ENCODE measurements around the gene LRCOL1. TPM values are rescaled to one million over a fixed set of nuclear protein-coding genes. Genes with fewer than 3 reads are reported as not detected.

LRCOL1 gene
- total RNA-seq, 1 experiment from 2014 or later: not detected

- no TSS peak for BruUV-seq (replicated peaks)
- in situ Hi-C loops (cut with HindIII; ENCODE audit: low pct_unique_long_range_greater_than_20kb, low sequenced_read_pairs) (no loop called here), intact Hi-C loops (cut with micrococcal nuclease; ENCODE audit: unreplicated experiment) (no loop called here)
- H3K4me3 ChIP-seq (ENCODE audit: low read depth in 2 of 2, low read length in 2 of 2): no peak overlapping the region
- no peaks in the 10 kb centered on the region for H3K27me3 ChIP-seq (ENCODE audit: control insufficient read depth, insufficient read depth, low read length)
- POLR2A ChIA-PET: no interaction called here
- CTCF ChIA-PET: no interaction called here
- ATAC-seq (no peak), DNase-seq (ENCODE audit: low read depth, low spot score) (no peak)
- no peaks in the 10 kb centered on the region for H3K9me3 ChIP-seq (ENCODE audit: control insufficient read depth, insufficient read depth, low read depth, low read length)
- no peak for TF ChIP-seq CTCF (IDR thresholded peaks at IDR 0.05)
- no peak for TF ChIP-seq SIN3A (IDR thresholded peaks at IDR 0.05; ENCODE audit: borderline replicate concordance, insufficient read depth, low read depth, low read length)
- TF ChIP-seq TCF7L2 (IDR thresholded peaks at IDR 0.05; ENCODE audit: low read depth, low read length): no peak
- no peak for TF ChIP-seq POLR2AphosphoS5 (IDR thresholded peaks at IDR 0.05; ENCODE audit: low read depth, low read length)
- TF ChIP-seq REST (IDR thresholded peaks at IDR 0.05; ENCODE audit: insufficient read depth in 1 of 2, low read depth in 2 of 2, low read length in 1 of 2): no peak
- H3K36me3 ChIP-seq (ENCODE audit: control insufficient read depth, insufficient read depth, low read length): no peaks in the 10 kb centered on the region
- no peak overlapping the region for H3K27ac ChIP-seq (ENCODE audit: low read length)
- peaks cover 13% of the 10 kb centered on the region for H3K4me1 ChIP-seq (ENCODE audit: control insufficient read depth, insufficient read depth, low read length)
Measured at GRCh38 chr12:132565365-132565764, 45.0 kb downstream of the LRCOL1 start.

- Histone ChIP-seq H3K4me1 (ENCODE audit: control insufficient read depth, insufficient read depth, low read length) (peaks cover 13% of the 10 kb centered on the region), H3K27ac (ENCODE audit: low read length) (no peak overlapping the region), H3K27me3 (ENCODE audit: control insufficient read depth, insufficient read depth, low read length) (no peaks in the 10 kb centered on the region), H3K4me3 (ENCODE audit: low read depth in 2 of 2, low read length in 2 of 2) (no peak overlapping the region), H3K9me3 (ENCODE audit: control insufficient read depth, insufficient read depth, low read depth, low read length) (no peaks in the 10 kb centered on the region), H3K36me3 (ENCODE audit: control insufficient read depth, insufficient read depth, low read length) (no peaks in the 10 kb centered on the region)
- in situ Hi-C loops (cut with HindIII; ENCODE audit: low pct_unique_long_range_greater_than_20kb, low sequenced_read_pairs): no loop called here
- TF ChIP-seq POLR2AphosphoS5 (IDR thresholded peaks at IDR 0.05; ENCODE audit: low read depth, low read length): no peak
- BruUV-seq (replicated peaks): no TSS peak
- ChIA-PET CTCF (no interaction called here), POLR2A (no interaction called here)
- intact Hi-C loops (cut with micrococcal nuclease; ENCODE audit: unreplicated experiment): no loop called here
- DNase-seq (ENCODE audit: low read depth, low spot score) (no peak), ATAC-seq (no peak)
Measured at GRCh38 chr12:132563911-132564310, 46.5 kb downstream of the LRCOL1 start.

GRCh38 chr12:132562489-132563021, 47.8 kb downstream of the LRCOL1 start:
- ATAC-seq: no peak
- intact Hi-C loops (cut with micrococcal nuclease; ENCODE audit: unreplicated experiment): no loop called here
- ChIA-PET POLR2A (no interaction called here), CTCF (interaction anchor here (0.6 kb wide), 1 partner anchor 147 kb away, joined by 7 read pairs; no protein-coding TSS in a partner anchor)
- Histone ChIP-seq H3K4me1 (ENCODE audit: control insufficient read depth, insufficient read depth, low read length) (peaks cover 13% of the 10 kb centered on the region), H3K4me3 (ENCODE audit: low read depth in 2 of 2, low read length in 2 of 2) (no peak overlapping the region), H3K27ac (ENCODE audit: low read length) (no peak overlapping the region), H3K9me3 (ENCODE audit: control insufficient read depth, insufficient read depth, low read depth, low read length) (no peaks in the 10 kb centered on the region), H3K36me3 (ENCODE audit: control insufficient read depth, insufficient read depth, low read length) (no peaks in the 10 kb centered on the region), H3K27me3 (ENCODE audit: control insufficient read depth, insufficient read depth, low read length) (no peaks in the 10 kb centered on the region)
- TF ChIP-seq REST (IDR thresholded peaks at IDR 0.05; ENCODE audit: insufficient read depth in 1 of 2, low read depth in 2 of 2, low read length in 1 of 2) (no peak), SIN3A (IDR thresholded peaks at IDR 0.05; ENCODE audit: borderline replicate concordance, insufficient read depth, low read depth, low read length) (no peak), POLR2AphosphoS5 (IDR thresholded peaks at IDR 0.05; ENCODE audit: low read depth, low read length) (no peak), CTCF (IDR thresholded peaks at IDR 0.05) (no peak), TCF7L2 (IDR thresholded peaks at IDR 0.05; ENCODE audit: low read depth, low read length) (no peak)
- DNase-seq (ENCODE audit: low read depth, low spot score): no peak
- no TSS peak for BruUV-seq (replicated peaks)
- in situ Hi-C loops (cut with HindIII; ENCODE audit: low pct_unique_long_range_greater_than_20kb, low sequenced_read_pairs): no loop called here

Measured in Panc1 (cell line).